ENCODE measurements around the gene SMARCA2.
A peak's percentile ranks its signal among the peaks of the same experiment; 100 is the strongest.

The SMARCA2 gene

DNA sequence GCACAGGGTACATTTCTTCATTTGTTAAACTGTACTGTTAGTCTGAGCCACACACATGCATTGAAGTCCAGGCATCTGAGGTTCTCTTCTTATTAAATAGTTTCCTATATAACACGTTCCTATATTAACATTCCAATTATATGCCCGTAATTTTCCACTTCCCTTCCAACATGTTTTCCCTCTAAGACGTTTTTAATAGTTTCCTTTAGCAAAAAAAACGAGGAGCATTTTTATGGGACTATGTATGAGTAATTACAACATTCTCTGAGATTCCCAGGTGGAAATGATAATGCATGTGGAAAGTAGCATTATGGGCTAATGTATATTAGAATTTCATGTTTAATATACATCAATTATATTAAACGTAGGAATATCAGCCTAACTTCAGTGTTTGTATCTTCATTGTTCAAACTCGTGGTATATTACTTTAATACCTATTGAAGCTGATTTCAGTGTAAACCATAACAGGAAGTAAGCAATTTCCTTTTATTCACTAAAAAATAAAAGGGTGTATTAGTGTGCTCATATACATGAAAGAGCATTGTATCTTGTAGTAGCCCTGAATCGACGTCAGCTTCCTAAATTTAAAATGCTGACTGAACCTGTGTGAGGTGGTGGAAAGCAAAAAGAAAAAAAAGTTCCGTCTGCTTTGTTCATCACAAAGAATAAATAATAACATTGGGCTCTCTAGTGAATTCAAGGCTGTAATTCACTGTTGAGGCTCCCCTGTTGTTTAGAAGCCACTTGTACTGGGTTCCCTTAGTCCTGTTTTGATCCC, 11.3 kb downstream of the SMARCA2 start:
- H3K27ac ChIP-seq: peak overlapping the region; percentile 63; the same call in 1 of the 2 replicates
- no peaks in the 10 kb centered on the region for H3K9me3 ChIP-seq (ENCODE audit: low read depth, low read length)
- H3K9ac ChIP-seq (ENCODE audit: insufficient read length): no peak overlapping the region
- H3K36me3 ChIP-seq (ENCODE audit: insufficient read depth, low read length): no peaks in the 10 kb centered on the region
- peak overlapping the region; percentile 6; the same call in 1 of the 2 replicates for H3K4me3 ChIP-seq
- peak; percentile 39 for DNase-seq (ENCODE audit: low read depth, low spot score)
- TF ChIP-seq EZH2 (IDR thresholded peaks at IDR 0.05) (no peak), FOXP2 (optimal IDR thresholded peaks at IDR 0.05; ENCODE audit: control extremely low read depth, extremely low read length, insufficient read depth) (no peak), POLR2AphosphoS5 (IDR thresholded peaks at IDR 0.05; ENCODE audit: borderline replicate concordance, low read depth, low read length) (no peak)

DNA sequence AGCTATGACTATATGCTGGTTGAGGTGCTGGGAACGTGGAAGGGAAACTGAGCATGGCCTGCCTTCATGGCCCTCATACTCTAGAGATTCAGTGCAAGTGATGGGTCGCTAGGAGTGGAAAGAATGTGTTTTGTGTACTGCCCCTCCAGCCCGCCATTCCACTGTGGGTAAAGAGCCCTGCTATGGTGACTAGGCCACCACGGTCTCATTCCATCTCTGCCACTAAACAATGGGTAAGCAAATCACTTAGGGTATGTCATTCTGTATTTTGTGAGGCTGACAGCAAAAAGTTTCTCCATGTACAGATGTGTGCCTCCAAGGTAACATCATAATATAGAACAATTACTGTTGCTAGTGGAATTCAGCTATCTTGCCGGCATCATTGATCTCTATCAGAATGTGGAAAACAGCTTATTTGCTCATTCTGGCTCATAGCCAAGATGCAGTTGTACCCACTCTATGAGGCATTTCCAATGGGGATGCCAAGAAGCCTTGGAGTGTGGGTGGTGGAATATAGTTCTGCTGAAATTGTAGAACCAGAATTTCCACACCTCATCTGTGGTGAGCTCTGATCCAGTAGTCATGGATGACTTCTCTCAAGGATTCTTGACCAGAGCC, 12.5 kb downstream of the SMARCA2 start:
- H3K27ac ChIP-seq: no peak overlapping the region
- TF ChIP-seq POLR2AphosphoS5 (IDR thresholded peaks at IDR 0.05; ENCODE audit: borderline replicate concordance, low read depth, low read length) (no peak), FOXP2 (optimal IDR thresholded peaks at IDR 0.05; ENCODE audit: control extremely low read depth, extremely low read length, insufficient read depth) (no peak), EZH2 (IDR thresholded peaks at IDR 0.05) (no peak)
- DNase-seq (ENCODE audit: low read depth, low spot score): no peak
- H3K36me3 ChIP-seq (ENCODE audit: insufficient read depth, low read length): peaks cover 2% of the 10 kb centered on the region
- H3K9ac ChIP-seq (ENCODE audit: insufficient read length): no peak overlapping the region
- H3K9me3 ChIP-seq (ENCODE audit: low read depth, low read length): no peaks in the 10 kb centered on the region
- no peak overlapping the region for H3K4me3 ChIP-seq

DNA sequence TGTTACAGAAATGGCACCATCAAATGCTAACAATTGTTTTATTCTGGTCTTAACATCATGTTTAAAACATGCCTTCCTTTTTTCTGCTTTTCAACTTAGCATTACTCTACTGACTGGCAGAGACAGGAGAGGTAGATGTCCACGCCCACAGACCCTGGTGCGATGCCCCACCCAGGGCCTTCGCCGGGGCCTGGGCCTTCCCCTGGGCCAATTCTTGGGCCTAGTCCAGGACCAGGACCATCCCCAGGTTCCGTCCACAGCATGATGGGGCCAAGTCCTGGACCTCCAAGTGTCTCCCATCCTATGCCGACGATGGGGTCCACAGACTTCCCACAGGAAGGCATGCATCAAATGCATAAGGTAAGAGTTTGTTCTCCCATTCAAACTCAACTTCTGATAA, 13.7 kb downstream of the SMARCA2 start:
- TF ChIP-seq FOXP2 (optimal IDR thresholded peaks at IDR 0.05; ENCODE audit: control extremely low read depth, extremely low read length, insufficient read depth) (no peak), POLR2AphosphoS5 (IDR thresholded peaks at IDR 0.05; ENCODE audit: borderline replicate concordance, low read depth, low read length) (no peak), EZH2 (IDR thresholded peaks at IDR 0.05) (no peak)
- H3K27ac ChIP-seq: no peak overlapping the region
- no peak for DNase-seq (ENCODE audit: low read depth, low spot score)
- peaks cover 14% of the 10 kb centered on the region for H3K36me3 ChIP-seq (ENCODE audit: insufficient read depth, low read length)
- H3K9me3 ChIP-seq (ENCODE audit: low read depth, low read length): no peaks in the 10 kb centered on the region
- no peak overlapping the region for H3K9ac ChIP-seq (ENCODE audit: insufficient read length)
- H3K4me3 ChIP-seq: no peak overlapping the region

DNA sequence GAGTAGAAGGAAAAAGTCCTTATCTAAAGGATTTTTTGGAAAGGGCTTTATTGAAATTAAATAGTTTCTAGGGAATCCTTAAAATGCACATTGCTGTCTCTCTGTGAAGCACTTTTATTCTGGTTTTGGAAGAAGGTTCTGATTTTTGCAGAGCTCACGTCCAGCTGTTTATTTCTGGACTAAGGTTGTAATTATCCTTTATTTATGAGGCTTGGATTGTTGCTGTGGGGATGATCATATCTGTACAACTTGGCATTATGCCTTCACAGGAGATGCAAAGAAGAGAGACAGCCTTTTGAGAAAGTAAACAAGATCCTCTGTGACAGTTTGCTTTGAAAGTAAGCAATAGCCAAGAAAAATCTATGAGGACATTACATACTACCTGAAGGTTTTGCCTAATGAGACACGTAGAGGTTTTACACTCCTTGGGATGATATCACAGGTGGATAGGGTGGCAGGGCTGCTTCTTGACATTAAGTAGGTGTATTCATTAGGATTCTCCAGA, 14.6 kb downstream of the SMARCA2 start:
- Histone ChIP-seq H3K9ac (ENCODE audit: insufficient read length) (no peak overlapping the region), H3K4me3 (no peak overlapping the region), H3K9me3 (ENCODE audit: low read depth, low read length) (no peaks in the 10 kb centered on the region), H3K27ac (no peak overlapping the region), H3K36me3 (ENCODE audit: insufficient read depth, low read length) (peaks cover 21% of the 10 kb centered on the region)
- no peak for TF ChIP-seq EZH2 (IDR thresholded peaks at IDR 0.05)
- TF ChIP-seq POLR2AphosphoS5 (IDR thresholded peaks at IDR 0.05; ENCODE audit: borderline replicate concordance, low read depth, low read length): no peak
- TF ChIP-seq FOXP2 (optimal IDR thresholded peaks at IDR 0.05; ENCODE audit: control extremely low read depth, extremely low read length, insufficient read depth): no peak
- no peak for DNase-seq (ENCODE audit: low read depth, low spot score)

DNA sequence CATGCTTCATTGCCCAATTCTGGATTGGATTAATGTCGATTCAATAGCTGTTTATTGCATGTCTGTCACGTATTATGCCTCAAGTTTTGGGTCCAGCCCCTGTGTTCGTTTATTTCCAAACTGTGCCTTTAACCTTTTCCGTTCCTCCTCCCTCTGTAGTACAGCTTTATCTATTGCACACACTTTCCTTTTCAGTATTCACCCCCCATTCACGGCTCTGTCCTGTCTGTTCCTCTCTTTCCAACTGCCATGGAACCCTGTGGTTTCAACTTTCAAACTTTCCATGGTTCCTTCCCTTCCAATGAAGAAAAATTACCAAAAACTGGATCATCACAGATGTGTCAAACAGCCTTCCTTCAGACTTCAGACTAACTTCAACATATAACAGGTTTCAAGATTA, 17.1 kb downstream of the SMARCA2 start:
- peaks cover 28% of the 10 kb centered on the region for H3K36me3 ChIP-seq (ENCODE audit: insufficient read depth, low read length)
- TF ChIP-seq EZH2 (IDR thresholded peaks at IDR 0.05) (no peak), POLR2AphosphoS5 (IDR thresholded peaks at IDR 0.05; ENCODE audit: borderline replicate concordance, low read depth, low read length) (no peak), FOXP2 (optimal IDR thresholded peaks at IDR 0.05; ENCODE audit: control extremely low read depth, extremely low read length, insufficient read depth) (no peak)
- H3K9ac ChIP-seq (ENCODE audit: insufficient read length): no peak overlapping the region
- H3K27ac ChIP-seq: no peak overlapping the region
- DNase-seq (ENCODE audit: low read depth, low spot score): no peak
- H3K9me3 ChIP-seq (ENCODE audit: low read depth, low read length): no peaks in the 10 kb centered on the region
- H3K4me3 ChIP-seq: no peak overlapping the region

DNA sequence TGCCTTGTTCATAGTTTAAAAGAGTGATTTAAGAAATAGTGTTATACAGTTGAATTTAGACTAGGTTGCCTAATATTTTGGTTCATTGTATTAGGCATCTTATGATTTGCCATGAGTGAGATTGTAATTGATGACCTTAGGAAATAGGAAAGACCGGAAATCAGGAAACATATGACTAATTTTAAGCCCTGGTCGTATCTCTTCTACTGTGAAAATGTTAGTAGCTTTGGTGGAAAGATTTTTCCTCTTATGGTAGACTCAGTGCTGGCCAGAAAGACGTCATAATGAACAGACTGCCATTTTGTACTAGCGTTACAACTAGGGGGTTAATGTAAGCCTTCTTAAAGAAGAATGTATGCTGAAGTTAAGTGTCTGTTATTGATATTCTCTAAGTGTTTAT, 21.7 kb downstream of the SMARCA2 start:
- Histone ChIP-seq H3K36me3 (ENCODE audit: insufficient read depth, low read length) (peaks cover 47% of the 10 kb centered on the region), H3K27ac (no peak overlapping the region)

DNA sequence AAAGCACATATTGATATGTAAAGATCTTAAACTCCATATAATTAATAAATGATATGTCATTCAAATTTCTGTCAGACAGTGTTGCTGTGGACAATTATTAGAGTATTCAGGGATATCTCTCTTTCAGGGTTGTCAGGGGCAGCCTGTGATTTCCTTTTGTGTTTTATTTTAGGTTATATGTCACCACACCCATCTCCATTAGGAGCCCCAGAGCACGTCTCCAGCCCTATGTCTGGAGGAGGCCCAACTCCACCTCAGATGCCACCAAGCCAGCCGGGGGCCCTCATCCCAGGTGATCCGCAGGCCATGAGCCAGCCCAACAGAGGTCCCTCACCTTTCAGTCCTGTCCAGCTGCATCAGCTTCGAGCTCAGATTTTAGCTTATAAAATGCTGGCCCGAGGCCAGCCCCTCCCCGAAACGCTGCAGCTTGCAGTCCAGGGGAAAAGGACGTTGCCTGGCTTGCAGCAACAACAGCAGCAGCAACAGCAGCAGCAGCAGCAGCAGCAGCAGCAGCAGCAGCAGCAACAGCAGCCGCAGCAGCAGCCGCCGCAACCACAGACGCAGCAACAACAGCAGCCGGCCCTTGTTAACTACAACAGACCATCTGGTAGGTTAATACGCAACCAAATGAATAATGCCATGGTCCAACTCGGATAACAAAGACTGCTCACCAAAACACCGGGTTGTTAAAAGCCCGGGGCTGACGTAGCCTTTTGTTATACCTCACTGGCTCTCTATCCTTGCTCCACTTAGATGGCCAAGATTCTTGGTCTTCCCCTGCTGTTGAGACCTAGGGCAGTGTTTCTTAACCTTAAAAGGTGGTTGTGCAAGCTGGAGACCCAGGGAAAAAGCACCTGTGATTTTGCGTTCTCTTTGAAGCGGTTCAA, 24.4 kb downstream of the SMARCA2 start:
- H3K9ac ChIP-seq (ENCODE audit: insufficient read length): no peak overlapping the region
- no peaks in the 10 kb centered on the region for H3K9me3 ChIP-seq (ENCODE audit: low read depth, low read length)
- no peak for TF ChIP-seq FOXP2 (optimal IDR thresholded peaks at IDR 0.05; ENCODE audit: control extremely low read depth, extremely low read length, insufficient read depth)
- TF ChIP-seq POLR2AphosphoS5 (IDR thresholded peaks at IDR 0.05; ENCODE audit: borderline replicate concordance, low read depth, low read length): no peak
- TF ChIP-seq EZH2 (IDR thresholded peaks at IDR 0.05): no peak
- H3K4me3 ChIP-seq: no peak overlapping the region
- no peak overlapping the region for H3K27ac ChIP-seq
- H3K36me3 ChIP-seq (ENCODE audit: insufficient read depth, low read length): peaks cover 30% of the 10 kb centered on the region
- DNase-seq (ENCODE audit: low read depth, low spot score): no peak

More for the DNA sequence above, 21.7 kb downstream of the SMARCA2 start:
- no peaks in the 10 kb centered on the region for H3K9me3 ChIP-seq (ENCODE audit: low read depth, low read length)
- H3K9ac ChIP-seq (ENCODE audit: insufficient read length): no peak overlapping the region
- H3K4me3 ChIP-seq: no peak overlapping the region
- no peak for TF ChIP-seq POLR2AphosphoS5 (IDR thresholded peaks at IDR 0.05; ENCODE audit: borderline replicate concordance, low read depth, low read length)
- TF ChIP-seq FOXP2 (optimal IDR thresholded peaks at IDR 0.05; ENCODE audit: control extremely low read depth, extremely low read length, insufficient read depth): no peak
- TF ChIP-seq EZH2 (IDR thresholded peaks at IDR 0.05): no peak
- no peak for DNase-seq (ENCODE audit: low read depth, low spot score)

DNA sequence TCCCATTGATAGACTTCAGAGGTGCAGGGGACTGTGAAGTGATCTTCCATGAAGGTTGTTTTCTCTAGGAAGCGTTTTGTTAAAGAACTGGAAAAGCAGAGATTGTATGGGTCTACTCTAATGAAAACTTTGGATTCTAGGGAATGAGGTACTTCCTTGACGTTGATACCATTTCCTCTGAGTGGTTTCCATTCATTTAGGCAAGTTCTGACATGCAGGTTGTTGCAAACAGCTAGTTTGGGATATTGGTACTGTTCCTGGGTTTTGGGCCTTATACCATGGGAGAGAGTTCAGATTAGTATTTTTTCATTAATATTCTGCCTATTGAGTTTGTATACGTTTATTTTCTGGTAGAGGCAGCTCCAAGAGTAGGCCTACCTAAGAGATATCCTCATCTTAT, 25.7 kb downstream of the SMARCA2 start:
- Histone ChIP-seq H3K9me3 (ENCODE audit: low read depth, low read length) (no peaks in the 10 kb centered on the region), H3K36me3 (ENCODE audit: insufficient read depth, low read length) (peaks cover 28% of the 10 kb centered on the region), H3K27ac (no peak overlapping the region), H3K4me3 (no peak overlapping the region), H3K9ac (ENCODE audit: insufficient read length) (no peak overlapping the region)
- no peak for TF ChIP-seq FOXP2 (optimal IDR thresholded peaks at IDR 0.05; ENCODE audit: control extremely low read depth, extremely low read length, insufficient read depth)
- no peak for TF ChIP-seq EZH2 (IDR thresholded peaks at IDR 0.05)
- TF ChIP-seq POLR2AphosphoS5 (IDR thresholded peaks at IDR 0.05; ENCODE audit: borderline replicate concordance, low read depth, low read length): no peak
- no peak for DNase-seq (ENCODE audit: low read depth, low spot score)
